DND-41 (cell line): ENCODE results near the gene TMEM184A.
A peak's percentile ranks its signal among the peaks of the same experiment; 100 is the strongest.

ENCODE experiments used
- ATAC-seq: fragments of 200-7000 bp; cut with Tn5 transposase; 3 replicates; pipeline ENCODE4 v1.9.1; 2021; ENCODE audit warnings: low read depth; ENCODE audit not compliant: insufficient read depth
- DNase-seq: peaks from one replicate; pipeline ENCODE4 v3.0.0-alpha.2; 2020
- H2AFZ ChIP-seq: 2 replicates; pipeline ENCODE4 v1.6.0; 2012; ENCODE audit warnings: low read depth, low read length
- H3K27ac ChIP-seq: 2 replicates; pipeline ENCODE4 v1.5.1; 2012; ENCODE audit warnings: low read length, inconsistent platforms
- H3K27me3 ChIP-seq: fragments of 200-600 bp; sonication (generic); 2 replicates; pipeline ENCODE4 v1.6.0; 2012; ENCODE audit warnings: low read length, mild to moderate bottlenecking, inconsistent platforms; ENCODE audit not compliant: insufficient read depth, poor library complexity
- H3K36me3 ChIP-seq: 2 replicates; pipeline ENCODE4 v1.5.1; 2012; ENCODE audit warnings: low read length, inconsistent platforms; ENCODE audit not compliant: insufficient read depth
- H3K4me1 ChIP-seq: 2 replicates; pipeline ENCODE4 v1.5.1; 2012; ENCODE audit warnings: mild to moderate bottlenecking, low read length; ENCODE audit not compliant: insufficient read depth
- H3K4me2 ChIP-seq: 2 replicates; pipeline ENCODE4 v1.6.0; 2012; ENCODE audit warnings: mild to moderate bottlenecking, moderate library complexity, low read length, inconsistent platforms; ENCODE audit not compliant: insufficient read depth
- H3K4me3 ChIP-seq, 2 experiments: fragments of 200-600 bp in 1 of 2; shearing (Covaris generic) in 1 of 2; 2 replicates each; pipeline ENCODE4 v1.5.1; 2012 to 2016; ENCODE audit warnings: inconsistent platforms in 2 of 2, low read length in 2 of 2, mild to moderate bottlenecking in 2 of 2, low read depth in 1 of 2, moderate library complexity in 1 of 2
- H3K79me2 ChIP-seq: 2 replicates; pipeline ENCODE4 v1.6.0; 2012; ENCODE audit warnings: low read length, inconsistent platforms; ENCODE audit not compliant: insufficient read depth
- H3K9ac ChIP-seq: 2 replicates; pipeline ENCODE4 v1.6.0; 2012; ENCODE audit warnings: low read depth, mild to moderate bottlenecking, inconsistent platforms, low read length, moderate library complexity
- H3K9me3 ChIP-seq: 2 replicates; pipeline ENCODE4 v1.5.1; 2012; ENCODE audit warnings: low read length, moderate library complexity, mild to moderate bottlenecking, inconsistent platforms; ENCODE audit not compliant: insufficient read depth, severe bottlenecking
- H4K20me1 ChIP-seq: 2 replicates; pipeline ENCODE4 v1.6.0; 2012; ENCODE audit warnings: low read length; ENCODE audit not compliant: insufficient read depth
- EZH2 ChIP-seq: IDR thresholded peaks from 3 replicates; pipeline ENCODE4 v1.6.1; 2012; ENCODE audit warnings: borderline replicate concordance, low read depth, mild to moderate bottlenecking, moderate library complexity, low read length, inconsistent platforms; ENCODE audit not compliant: severe bottlenecking
- TF ChIP-seq, protein P1 (sequence below): IDR thresholded peaks from 2 replicates; pipeline ENCODE4 v1.5.1; 2012; ENCODE audit warnings: borderline replicate concordance, low read length, moderate library complexity, mild to moderate bottlenecking; ENCODE audit not compliant: poor library complexity, severe bottlenecking; ENCODE audit errors: extremely low read depth

The TMEM184A gene

DNA sequence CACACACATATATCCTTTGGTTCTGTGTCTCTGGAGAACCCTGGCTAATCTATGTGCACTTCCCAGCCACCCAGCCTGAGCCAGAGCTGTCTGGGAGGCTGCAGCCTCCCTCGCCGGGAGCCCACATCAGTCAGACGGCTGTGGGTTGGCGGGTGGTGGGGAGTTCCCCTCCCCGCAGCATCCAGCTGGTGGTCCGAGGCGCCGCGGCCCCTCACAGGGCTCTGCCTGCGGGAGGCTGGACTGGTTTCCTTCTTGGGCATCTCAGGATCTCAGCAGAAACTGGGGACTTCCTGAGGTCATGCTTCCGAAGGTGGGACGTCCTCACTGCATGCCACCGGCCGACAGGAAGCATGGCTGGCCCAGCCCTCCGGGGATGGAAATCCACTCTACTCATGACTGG, 35.9 kb upstream of the TMEM184A start:
- Histone ChIP-seq H3K36me3 (no peaks in the 10 kb centered on the region), H3K4me2 (peak overlapping the region; percentile 69), H3K9me3 (no peaks in the 10 kb centered on the region), H3K4me1 (peaks cover 54% of the 10 kb centered on the region), H3K4me3 (peak overlapping the region in 1 of 2 experiments; percentile 45; a peak in 2 of 4 replicates), H3K9ac (peak overlapping the region; percentile 59), H3K27me3 (no peaks in the 10 kb centered on the region), H4K20me1 (no peaks in the 10 kb centered on the region), H3K27ac (peak overlapping the region; percentile 98), H2AFZ (no peak overlapping the region), H3K79me2 (no peaks in the 10 kb centered on the region)
- ATAC-seq (peak; percentile 73), DNase-seq (peak; percentile 83)
- TF ChIP-seq, protein P1, sequence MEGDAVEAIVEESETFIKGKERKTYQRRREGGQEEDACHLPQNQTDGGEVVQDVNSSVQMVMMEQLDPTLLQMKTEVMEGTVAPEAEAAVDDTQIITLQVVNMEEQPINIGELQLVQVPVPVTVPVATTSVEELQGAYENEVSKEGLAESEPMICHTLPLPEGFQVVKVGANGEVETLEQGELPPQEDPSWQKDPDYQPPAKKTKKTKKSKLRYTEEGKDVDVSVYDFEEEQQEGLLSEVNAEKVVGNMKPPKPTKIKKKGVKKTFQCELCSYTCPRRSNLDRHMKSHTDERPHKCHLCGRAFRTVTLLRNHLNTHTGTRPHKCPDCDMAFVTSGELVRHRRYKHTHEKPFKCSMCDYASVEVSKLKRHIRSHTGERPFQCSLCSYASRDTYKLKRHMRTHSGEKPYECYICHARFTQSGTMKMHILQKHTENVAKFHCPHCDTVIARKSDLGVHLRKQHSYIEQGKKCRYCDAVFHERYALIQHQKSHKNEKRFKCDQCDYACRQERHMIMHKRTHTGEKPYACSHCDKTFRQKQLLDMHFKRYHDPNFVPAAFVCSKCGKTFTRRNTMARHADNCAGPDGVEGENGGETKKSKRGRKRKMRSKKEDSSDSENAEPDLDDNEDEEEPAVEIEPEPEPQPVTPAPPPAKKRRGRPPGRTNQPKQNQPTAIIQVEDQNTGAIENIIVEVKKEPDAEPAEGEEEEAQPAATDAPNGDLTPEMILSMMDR, result no peak
- TF ChIP-seq EZH2, result no peak

DNA sequence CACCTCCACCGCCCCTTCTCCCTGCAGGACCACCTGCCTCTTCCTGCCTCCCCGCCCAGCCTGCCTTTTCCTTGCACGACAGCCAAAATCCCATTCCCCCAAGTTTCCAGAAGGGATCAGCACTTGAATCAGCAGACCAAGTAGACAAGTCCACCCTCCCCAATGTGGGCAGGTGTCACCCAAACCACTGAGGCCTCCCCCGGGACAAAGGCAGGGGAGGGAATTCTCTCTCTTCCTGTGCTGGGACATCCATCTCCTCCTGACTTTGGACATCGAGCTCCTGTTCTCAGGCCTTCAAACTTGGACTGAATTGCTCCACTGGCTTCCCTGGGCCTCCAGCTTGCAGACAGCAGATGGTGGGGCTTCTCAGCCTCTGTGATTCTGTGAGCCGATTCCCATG, 35.4 kb upstream of the TMEM184A start:
- H3K4me3 ChIP-seq, result peak overlapping the region in 1 of 2 experiments; percentile 45; a peak in 2 of 4 replicates
- H3K27me3 ChIP-seq, result no peaks in the 10 kb centered on the region
- H3K4me1 ChIP-seq, result peaks cover 54% of the 10 kb centered on the region
- no peak overlapping the region for H2AFZ ChIP-seq
- DNase-seq, result peak; percentile 29
- peak overlapping the region; percentile 59 for H3K9ac ChIP-seq
- no peaks in the 10 kb centered on the region for H4K20me1 ChIP-seq
- H3K9me3 ChIP-seq, result no peaks in the 10 kb centered on the region
- TF ChIP-seq, protein P1, result no peak
- TF ChIP-seq EZH2, result no peak
- H3K27ac ChIP-seq, result peak overlapping the region; percentile 98
- no peaks in the 10 kb centered on the region for H3K79me2 ChIP-seq
- H3K4me2 ChIP-seq, result peak overlapping the region; percentile 69
- H3K36me3 ChIP-seq, result no peaks in the 10 kb centered on the region
- no peak; the same call in 2 of the 3 replicates for ATAC-seq

DNA sequence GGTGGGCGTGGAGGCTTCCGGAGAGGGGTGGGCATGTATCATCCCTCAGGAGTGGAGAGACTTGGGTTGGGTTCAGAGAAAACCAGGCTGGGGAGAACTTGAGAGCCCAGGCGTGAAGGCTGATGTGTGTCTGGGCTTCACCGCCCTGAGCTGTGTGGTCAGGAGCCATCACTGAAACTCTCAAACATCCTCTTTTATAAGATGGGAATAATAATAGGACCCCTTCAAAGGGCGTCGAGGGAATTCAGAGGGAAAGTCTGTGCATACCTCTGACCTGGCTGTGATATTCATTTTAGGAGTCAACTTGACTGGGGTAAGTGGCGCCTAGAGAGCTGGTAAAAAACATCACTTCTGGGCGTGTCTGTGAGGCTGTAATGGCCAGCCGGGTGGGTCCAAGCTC, 34.9 kb upstream of the TMEM184A start:
- H3K9ac ChIP-seq, result peak overlapping the region; percentile 59
- no peaks in the 10 kb centered on the region for H3K36me3 ChIP-seq
- DNase-seq (no peak), ATAC-seq (no peak)
- no peaks in the 10 kb centered on the region for H3K79me2 ChIP-seq
- no peaks in the 10 kb centered on the region for H3K9me3 ChIP-seq
- peak overlapping the region; percentile 98 for H3K27ac ChIP-seq
- peak overlapping the region in 1 of 2 experiments; percentile 45; a peak in 1 of 4 replicates for H3K4me3 ChIP-seq
- H3K4me2 ChIP-seq, result peak overlapping the region; percentile 69
- no peaks in the 10 kb centered on the region for H3K27me3 ChIP-seq
- no peaks in the 10 kb centered on the region for H4K20me1 ChIP-seq
- peaks cover 54% of the 10 kb centered on the region for H3K4me1 ChIP-seq
- no peak overlapping the region for H2AFZ ChIP-seq
- TF ChIP-seq EZH2, result no peak
- TF ChIP-seq, protein P1, result no peak
